Osteoblast (primary cell): ENCODE results near the gene FBL. TPM values are rescaled to one million over a fixed set of nuclear protein-coding genes. Genes with fewer than 3 reads are reported as not detected.

ENCODE experiments used
- DNase-seq: peaks from one replicate; pipeline ENCODE4 v3.0.0; 2011; ENCODE audit warnings: low spot score, mixed read lengths; ENCODE audit not compliant: insufficient read length; ENCODE audit errors: missing footprints
- H2AFZ ChIP-seq: 2 replicates; pipeline ENCODE4 v1.6.0; 2011; ENCODE audit warnings: mild to moderate bottlenecking, low read length
- H3K27ac ChIP-seq: 2 replicates; pipeline ENCODE4 v1.5.1; 2011; ENCODE audit warnings: mild to moderate bottlenecking, low read depth, low read length, moderate library complexity
- H3K27me3 ChIP-seq: 2 replicates; pipeline ENCODE4 v1.6.0; 2012; ENCODE audit warnings: mild to moderate bottlenecking, control low read depth, inconsistent platforms, low read length, moderate library complexity; ENCODE audit not compliant: insufficient read depth
- H3K36me3 ChIP-seq: 2 replicates; pipeline ENCODE4 v1.5.1; 2011; ENCODE audit warnings: mild to moderate bottlenecking, low read length, control low read depth, moderate library complexity; ENCODE audit not compliant: insufficient read depth
- H3K4me1 ChIP-seq: 2 replicates; pipeline ENCODE4 v1.5.1; 2011; ENCODE audit warnings: mild to moderate bottlenecking, low read length, control low read depth, moderate library complexity; ENCODE audit not compliant: insufficient read depth
- H3K4me2 ChIP-seq: 2 replicates; pipeline ENCODE4 v1.6.0; 2011; ENCODE audit warnings: mild to moderate bottlenecking, low read length; ENCODE audit not compliant: insufficient read depth
- H3K4me3 ChIP-seq: fragments of 200-600 bp; sonication (generic); 3 replicates; pipeline ENCODE4 v1.5.1; 2012; ENCODE audit warnings: mild to moderate bottlenecking, low read length, inconsistent platforms; ENCODE audit not compliant: insufficient read depth
- H3K79me2 ChIP-seq: 2 replicates; pipeline ENCODE4 v1.6.0; 2012; ENCODE audit warnings: mild to moderate bottlenecking, low read length, control low read depth, inconsistent platforms; ENCODE audit not compliant: insufficient read depth
- H3K9me3 ChIP-seq: 2 replicates; pipeline ENCODE4 v1.5.1; 2011; ENCODE audit warnings: low read depth, low read length, control low read depth
- H4K20me1 ChIP-seq: 2 replicates; pipeline ENCODE4 v1.6.0; 2012; ENCODE audit warnings: mild to moderate bottlenecking, low read length, control low read depth; ENCODE audit not compliant: insufficient read depth
- total RNA-seq: library from RNA; depleted of rRNA; stranded (reverse); fragments of >200 nt; gene quantifications from 2 replicates; pipeline ENCODE4 v1.2.3, GENCODE V29; 2012
- TF ChIP-seq, protein P1 (sequence below): IDR thresholded peaks from 2 replicates; pipeline ENCODE4 v1.5.1; 2011; ENCODE audit warnings: mild to moderate bottlenecking, low read depth, low read length, moderate library complexity; ENCODE audit errors: extremely low read depth

The FBL gene
- total RNA-seq, 1 donor, result 87.2 TPM

DNA sequence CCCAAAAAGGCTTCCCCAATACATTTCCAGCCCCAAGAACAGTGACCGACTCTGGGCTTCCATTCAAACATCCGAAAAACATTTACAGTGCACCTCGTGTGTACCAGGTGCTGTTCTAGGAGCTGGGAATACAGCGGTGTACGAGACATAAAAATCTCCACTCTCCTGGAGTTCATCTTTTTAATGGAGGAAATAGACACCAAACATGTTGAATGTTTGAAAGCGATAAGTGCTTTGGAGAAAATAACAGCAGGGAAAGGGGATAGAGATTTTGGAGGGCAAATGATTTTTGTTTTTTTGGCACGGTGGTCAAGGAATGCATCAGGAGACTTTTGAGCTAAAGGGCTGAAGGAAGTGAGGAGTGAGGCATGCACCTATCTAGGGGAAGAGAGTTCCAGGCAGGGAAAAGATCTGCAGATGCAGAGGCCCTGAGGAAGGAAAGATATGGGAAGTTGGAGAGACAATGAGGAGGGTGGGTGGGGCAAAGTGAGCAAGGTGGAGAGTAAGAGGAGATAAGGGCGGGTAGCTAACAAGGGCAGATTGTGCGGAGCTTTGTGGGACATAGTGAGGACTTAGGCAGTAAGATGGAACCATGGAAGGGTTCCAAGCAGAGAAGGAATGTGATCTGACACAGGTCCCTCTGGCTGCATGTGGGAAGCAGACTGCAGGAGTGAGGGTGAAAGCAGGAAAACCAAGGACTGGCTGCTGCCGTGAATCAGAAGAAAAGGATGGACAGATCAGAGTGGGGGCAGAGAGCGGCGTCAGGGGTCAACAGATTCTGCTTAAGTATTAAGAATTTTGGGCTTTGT lies 703 bp upstream of the FBL start:
- Histone ChIP-seq H3K4me3 (peak overlapping the region; percentile 92), H3K9me3 (no peaks in the 10 kb centered on the region), H2AFZ (peak overlapping the region; percentile 98), H3K27me3 (no peaks in the 10 kb centered on the region), H3K4me1 (peaks cover 25% of the 10 kb centered on the region), H3K4me2 (peak overlapping the region; percentile 95), H3K79me2 (peaks cover 41% of the 10 kb centered on the region), H3K36me3 (no peaks in the 10 kb centered on the region), H4K20me1 (peaks cover 25% of the 10 kb centered on the region), H3K27ac (peak overlapping the region; percentile 74)
- peak; percentile 58 for DNase-seq
- TF ChIP-seq, protein P1, sequence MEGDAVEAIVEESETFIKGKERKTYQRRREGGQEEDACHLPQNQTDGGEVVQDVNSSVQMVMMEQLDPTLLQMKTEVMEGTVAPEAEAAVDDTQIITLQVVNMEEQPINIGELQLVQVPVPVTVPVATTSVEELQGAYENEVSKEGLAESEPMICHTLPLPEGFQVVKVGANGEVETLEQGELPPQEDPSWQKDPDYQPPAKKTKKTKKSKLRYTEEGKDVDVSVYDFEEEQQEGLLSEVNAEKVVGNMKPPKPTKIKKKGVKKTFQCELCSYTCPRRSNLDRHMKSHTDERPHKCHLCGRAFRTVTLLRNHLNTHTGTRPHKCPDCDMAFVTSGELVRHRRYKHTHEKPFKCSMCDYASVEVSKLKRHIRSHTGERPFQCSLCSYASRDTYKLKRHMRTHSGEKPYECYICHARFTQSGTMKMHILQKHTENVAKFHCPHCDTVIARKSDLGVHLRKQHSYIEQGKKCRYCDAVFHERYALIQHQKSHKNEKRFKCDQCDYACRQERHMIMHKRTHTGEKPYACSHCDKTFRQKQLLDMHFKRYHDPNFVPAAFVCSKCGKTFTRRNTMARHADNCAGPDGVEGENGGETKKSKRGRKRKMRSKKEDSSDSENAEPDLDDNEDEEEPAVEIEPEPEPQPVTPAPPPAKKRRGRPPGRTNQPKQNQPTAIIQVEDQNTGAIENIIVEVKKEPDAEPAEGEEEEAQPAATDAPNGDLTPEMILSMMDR, result no peak

DNA sequence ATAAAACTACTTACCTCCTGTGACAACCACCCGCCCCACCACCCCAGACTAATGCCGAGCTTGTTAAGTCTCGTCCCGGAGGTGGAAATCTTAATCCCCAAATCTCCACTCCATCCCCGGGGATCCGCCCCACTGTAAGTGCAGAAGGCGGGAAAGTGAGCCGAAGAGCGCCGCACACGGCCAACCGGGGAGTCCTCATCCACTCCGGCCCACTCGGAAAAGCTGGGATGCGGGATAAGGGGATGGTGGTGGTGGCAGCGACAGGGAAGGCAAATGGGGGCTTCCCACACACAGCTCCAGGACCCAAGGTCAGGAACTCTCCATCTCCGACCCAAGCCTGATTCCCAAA lies 621 bp downstream of the FBL start:
- H3K79me2 ChIP-seq, result peaks cover 55% of the 10 kb centered on the region
- peak overlapping the region; percentile 95 for H3K4me2 ChIP-seq
- peaks cover 25% of the 10 kb centered on the region for H4K20me1 ChIP-seq
- no peaks in the 10 kb centered on the region for H3K9me3 ChIP-seq
- peak overlapping the region; percentile 90 for H2AFZ ChIP-seq
- no peaks in the 10 kb centered on the region for H3K27me3 ChIP-seq
- H3K27ac ChIP-seq, result peak overlapping the region; percentile 74
- H3K36me3 ChIP-seq, result no peaks in the 10 kb centered on the region
- peak; percentile 88 for DNase-seq
- peaks cover 25% of the 10 kb centered on the region for H3K4me1 ChIP-seq
- H3K4me3 ChIP-seq, result peak overlapping the region; percentile 92
- TF ChIP-seq, protein P1, result peak; percentile 31

DNA sequence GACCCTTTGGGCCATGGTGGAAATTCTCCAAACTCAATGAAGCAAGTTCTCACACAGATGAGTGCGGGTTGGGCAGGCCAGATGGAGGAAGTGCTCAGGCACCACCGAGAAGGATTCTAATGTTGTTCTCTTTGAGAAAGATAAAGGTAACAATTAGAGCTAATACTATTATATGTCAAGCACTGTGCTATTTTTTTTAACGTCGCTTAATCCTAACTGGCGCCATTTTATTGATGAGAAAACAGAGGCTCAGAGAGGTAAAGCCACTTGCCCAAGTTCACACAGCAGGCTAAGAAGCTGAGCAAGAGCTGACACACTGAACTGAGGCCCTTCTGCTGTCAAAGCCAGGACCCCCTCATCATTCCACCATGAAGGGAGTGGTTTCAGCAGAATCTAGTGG lies 1.0 kb downstream of the FBL start:
- DNase-seq, result no peak
- Histone ChIP-seq H3K9me3 (no peaks in the 10 kb centered on the region), H3K36me3 (no peaks in the 10 kb centered on the region), H2AFZ (no peak overlapping the region), H3K4me1 (peaks cover 25% of the 10 kb centered on the region), H3K4me3 (peak overlapping the region; percentile 92), H4K20me1 (peaks cover 25% of the 10 kb centered on the region), H3K4me2 (peak overlapping the region; percentile 95), H3K79me2 (peaks cover 58% of the 10 kb centered on the region), H3K27ac (peak overlapping the region; percentile 74), H3K27me3 (no peaks in the 10 kb centered on the region)
- TF ChIP-seq, protein P1, result no peak

DNA sequence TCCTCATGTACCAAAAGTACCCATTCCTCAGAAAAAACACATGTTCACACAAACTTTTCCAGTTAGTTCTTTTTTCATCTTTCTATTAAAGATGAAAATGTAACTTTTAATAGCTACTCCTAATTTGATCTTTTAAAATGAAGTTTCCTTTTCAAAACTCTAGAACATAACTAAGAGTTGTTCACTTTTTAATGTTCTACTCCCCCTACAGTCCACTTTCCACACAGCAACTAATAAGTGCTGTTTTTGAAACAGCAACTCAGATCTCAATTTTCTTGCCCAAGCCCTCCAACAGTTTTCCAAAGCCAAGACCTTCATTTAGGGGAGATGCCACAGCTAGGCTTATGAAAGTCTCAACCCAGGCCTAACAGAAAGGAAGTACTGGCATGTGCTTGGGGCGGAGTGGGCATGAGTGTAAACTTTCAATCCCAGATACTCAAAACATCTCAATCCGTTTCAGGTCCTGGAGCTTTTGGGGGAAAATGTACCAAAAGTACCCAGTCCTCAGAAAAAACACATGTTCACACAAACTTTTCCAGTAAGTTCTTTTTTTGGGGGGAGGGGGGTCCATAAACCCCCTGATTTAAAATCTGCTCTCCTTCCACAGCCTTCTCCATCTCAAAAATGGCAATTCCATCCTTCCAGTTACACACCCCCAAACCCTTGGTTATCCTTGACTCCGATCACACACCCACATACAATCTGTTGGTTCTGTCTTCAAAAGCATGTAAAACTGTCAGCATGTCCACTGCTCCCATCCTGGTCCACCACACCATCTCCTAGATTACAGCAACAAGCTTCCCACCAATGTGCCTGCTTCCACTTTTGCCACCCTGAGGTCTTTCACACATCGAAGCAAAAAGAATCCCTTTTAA lies 2.0 kb downstream of the FBL start:
- Histone ChIP-seq H3K36me3 (peaks cover 6% of the 10 kb centered on the region), H2AFZ (no peak overlapping the region), H3K4me3 (peak overlapping the region; percentile 92), H3K79me2 (peaks cover 69% of the 10 kb centered on the region), H3K27me3 (no peaks in the 10 kb centered on the region), H4K20me1 (peaks cover 25% of the 10 kb centered on the region), H3K27ac (no peak overlapping the region), H3K4me1 (peaks cover 25% of the 10 kb centered on the region), H3K4me2 (peak overlapping the region; percentile 95), H3K9me3 (no peaks in the 10 kb centered on the region)
- TF ChIP-seq, protein P1, result peak; percentile 75
- no peak for DNase-seq
